ENCODE data around the gene REV3L. TPM values are rescaled to one million over a fixed set of nuclear protein-coding genes. Genes with fewer than 3 reads are reported as not detected.
"Not testable (repeated sequence)": the region's sequence is repeated elsewhere in the genome, so short reads cannot be mapped to it uniquely, and the experiment has no call there.

REV3L gene
- total RNA-seq: 17.7 TPM

GRCh38 chr6:111482959-111483735 lies at the start of gene REV3L:
Gene REV3L (minus strand): TSS chr6:111483218. CDS start chr6:111482888, 330 bp downstream.
- peak; percentile 80 for ATAC-seq

GRCh38 chr6:111531185-111531584 lies 48.2 kb upstream of the REV3L start:
- ATAC-seq: no peak

GRCh38 chr6:111530667-111531066 lies 47.6 kb upstream of the REV3L start:
- ATAC-seq: no peak

DNA sequence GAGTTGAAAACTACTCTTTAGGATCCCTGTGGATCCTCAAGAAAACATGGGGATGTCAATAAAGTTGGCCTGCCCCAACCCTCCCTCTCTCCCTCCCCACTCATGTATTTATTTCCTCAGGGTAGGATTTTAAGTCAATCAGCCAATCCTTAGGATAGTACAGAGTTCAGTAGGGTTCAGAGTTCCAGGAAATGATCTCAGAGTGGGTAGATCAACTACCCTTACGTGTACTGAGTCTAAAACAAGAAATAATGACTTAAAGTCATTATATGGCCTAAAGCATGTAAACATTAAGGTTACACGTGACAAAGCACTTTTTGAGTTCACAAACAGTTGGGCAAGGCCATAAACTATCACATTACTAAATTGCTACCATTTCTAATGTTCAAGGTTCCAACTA lies 47.2 kb upstream of the REV3L start:
- no peak for ATAC-seq

- no peak for ATAC-seq
These were observed 44.3 kb upstream of the REV3L start for GRCh38 chr6:111527367-111527766.

- no peak for ATAC-seq
These were observed 41.7 kb upstream of the REV3L start for GRCh38 chr6:111524735-111525134.

DNA sequence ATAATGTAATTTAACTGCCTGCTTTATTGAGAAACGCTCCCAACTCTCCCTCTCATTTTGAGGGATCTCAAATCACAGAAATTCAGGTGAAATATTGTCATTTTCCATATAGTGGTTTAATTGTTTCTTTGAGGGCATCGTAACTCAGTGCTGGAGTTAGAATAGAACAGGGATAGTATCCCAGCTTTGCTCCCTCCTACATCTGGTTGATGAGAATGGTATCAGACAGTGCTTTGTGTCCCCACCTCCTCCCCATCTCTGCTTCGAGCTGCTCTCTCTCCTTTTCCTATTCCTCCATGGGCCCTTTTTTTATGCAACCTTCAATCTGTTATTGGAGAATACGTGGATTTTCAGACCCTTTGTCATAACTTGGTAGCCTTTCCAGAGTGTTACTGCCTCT lies 41.2 kb upstream of the REV3L start:
- ATAC-seq: no peak

GRCh38 chr6:111523484-111524167 lies 40.6 kb upstream of the REV3L start:
- no peak for ATAC-seq

DNA sequence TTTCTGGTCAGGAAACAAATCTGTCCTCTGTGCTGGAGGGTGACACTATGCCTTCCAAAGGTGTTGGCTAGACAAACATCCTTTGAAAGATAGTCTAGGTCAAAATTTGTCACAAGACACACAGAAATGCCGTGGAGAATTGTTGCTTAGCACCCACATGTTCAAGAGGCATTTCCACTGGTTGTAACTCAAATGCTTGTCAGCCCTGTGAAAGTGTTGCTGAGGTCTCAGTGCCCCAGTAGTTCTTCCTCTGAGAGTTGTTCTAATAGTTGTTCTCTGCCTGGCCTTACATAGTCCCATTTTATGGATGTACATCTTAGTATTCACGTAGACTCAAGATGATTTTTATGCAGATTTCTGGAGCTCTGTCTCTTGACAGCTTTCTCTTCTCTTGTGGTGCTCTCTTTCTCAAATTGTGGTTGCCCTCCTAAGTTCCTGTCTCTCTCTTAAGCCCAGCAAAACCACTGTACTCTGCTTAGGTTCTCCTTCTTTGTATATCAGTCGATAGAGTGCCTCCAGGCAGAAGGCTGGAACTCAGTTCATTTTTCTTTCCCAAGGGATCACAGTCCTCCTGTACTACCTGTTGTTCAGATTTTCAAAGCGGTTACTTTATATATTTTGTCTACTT lies 39.5 kb upstream of the REV3L start:
- ATAC-seq: no peak

GRCh38 chr6:111521497-111522270 lies 38.7 kb upstream of the REV3L start:
- no peak for ATAC-seq

GRCh38 chr6:111520524-111520923 lies 37.5 kb upstream of the REV3L start:
- ATAC-seq: no peak

GRCh38 chr6:111517965-111518364 lies 34.9 kb upstream of the REV3L start:
- no peak for ATAC-seq

DNA sequence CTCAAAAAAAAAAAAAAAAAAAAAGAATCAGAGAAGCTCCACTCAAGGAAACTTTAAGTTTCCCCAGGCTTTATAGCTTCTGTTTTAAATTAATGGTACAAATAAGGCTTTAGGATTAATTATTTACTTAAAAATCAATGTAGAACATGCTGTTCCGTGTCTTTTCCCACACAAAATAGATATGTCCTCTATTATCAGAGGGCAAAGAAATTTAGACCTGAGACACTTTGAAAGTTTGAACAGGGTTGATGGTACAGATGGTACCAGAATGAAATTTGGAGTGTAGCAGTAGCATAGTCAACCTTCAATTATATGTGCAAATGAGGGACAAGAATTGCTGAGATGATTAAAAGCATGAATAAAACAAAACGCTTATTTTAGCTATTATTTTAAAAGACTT lies 32.2 kb upstream of the REV3L start:
- no peak for ATAC-seq

DNA sequence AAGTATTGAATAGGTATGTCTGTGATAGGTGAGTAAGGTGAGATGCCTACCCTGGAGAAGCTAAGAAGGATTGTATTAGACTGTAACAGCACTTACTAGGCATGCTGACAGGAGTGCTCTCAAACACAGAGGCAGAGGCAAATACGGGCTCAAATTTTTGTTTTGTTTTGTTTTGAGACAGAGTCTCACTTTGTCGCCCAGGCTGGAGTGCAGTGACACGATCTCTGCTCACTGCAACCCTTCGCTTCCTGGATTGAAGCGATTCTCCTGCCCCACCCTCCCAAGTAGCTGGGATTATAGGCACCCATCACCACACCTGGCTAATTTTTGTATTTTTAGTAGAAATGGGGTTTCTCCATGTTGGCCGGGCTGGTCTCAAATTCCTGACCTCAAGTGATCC lies 31.5 kb upstream of the REV3L start:
- ATAC-seq: not testable (repeated sequence)

DNA sequence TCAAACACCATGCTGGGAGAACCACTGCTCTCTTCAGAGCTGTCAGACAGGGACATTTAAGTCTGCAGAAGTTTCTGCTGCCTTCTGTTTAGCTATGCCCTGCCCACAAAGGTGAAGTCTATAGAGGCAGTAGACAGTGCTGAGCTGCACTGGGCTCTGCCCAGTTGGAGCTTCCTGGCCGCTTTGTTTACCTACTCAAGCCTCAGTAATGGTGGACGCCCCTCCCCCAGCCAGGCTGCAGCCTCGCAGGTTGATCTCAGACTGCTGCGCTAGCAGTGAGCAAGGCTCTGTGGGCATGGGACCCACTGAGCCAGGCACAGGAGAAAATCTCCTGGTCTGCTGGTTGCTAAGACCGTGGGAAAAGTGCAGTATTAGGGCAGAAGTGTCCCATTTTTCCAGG lies 24.2 kb upstream of the REV3L start:
- ATAC-seq: not testable (repeated sequence)

GRCh38 chr6:111505498-111505897 lies 22.5 kb upstream of the REV3L start:
- not testable (repeated sequence) for ATAC-seq

DNA sequence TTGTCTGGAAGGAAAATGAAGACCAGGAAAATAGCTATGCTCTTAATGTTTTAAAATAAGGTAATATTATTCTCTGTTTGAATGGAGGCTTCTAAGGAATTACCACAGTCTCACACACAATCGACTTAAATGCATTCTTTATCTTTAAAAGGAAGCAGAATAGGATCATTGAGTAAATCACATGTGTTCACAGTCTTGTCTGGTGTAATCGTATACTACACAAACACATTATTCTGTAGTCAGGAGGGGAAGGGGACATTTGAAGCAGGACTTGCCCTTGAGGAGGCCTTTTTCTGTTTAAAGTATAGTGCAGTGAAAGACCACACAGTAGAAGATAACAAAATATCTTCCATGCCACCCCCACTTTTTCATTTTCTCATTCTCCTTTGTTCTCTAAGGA lies 20.6 kb upstream of the REV3L start:
- no peak for ATAC-seq

DNA sequence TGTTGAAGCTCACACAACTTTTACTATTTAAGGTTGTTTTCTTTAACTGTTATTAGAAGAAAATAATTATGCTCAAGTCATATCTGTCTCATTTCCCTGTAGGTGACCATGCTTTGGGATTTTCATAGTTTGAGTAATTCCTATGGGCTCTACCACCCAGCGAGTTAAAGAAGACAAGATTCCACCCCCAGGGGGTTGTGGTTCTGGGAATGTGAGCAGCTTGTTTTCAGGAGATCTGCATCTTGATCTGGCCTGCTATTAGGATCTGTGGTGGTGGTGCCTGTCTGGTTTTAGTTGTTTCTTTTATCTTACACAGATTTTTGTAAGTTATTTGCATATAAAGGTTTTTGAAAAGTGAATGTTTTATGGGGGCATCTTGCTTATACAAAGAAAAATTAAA lies 20.2 kb upstream of the REV3L start:
- ATAC-seq: no peak

GRCh38 chr6:111502154-111502553 lies 19.1 kb upstream of the REV3L start:
- no peak for ATAC-seq

DNA sequence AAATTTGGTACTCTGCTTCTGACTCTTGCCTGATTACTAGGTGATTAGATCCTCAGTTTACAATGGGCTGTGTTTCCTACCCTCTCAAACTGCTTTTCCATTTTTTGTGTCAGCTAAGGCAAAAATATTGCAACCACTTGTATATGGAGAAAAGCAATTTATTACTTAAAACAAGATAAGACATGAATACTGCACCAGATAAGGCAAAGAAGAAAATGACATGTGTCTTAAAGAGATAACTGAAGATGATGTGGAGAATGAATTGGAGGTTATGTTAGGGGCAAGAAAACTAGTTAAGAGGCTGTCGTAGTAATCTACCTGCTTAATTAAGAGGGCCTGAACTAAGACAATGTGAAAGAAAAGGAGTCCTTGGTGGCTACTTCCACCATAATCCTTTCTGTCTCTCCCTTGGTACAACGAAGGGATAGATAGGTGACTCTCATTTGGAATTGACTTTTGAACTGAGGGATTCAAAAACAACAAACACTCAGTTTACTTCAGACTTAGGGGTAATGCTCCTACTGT lies 16.3 kb upstream of the REV3L start:
- ATAC-seq: no peak

DNA sequence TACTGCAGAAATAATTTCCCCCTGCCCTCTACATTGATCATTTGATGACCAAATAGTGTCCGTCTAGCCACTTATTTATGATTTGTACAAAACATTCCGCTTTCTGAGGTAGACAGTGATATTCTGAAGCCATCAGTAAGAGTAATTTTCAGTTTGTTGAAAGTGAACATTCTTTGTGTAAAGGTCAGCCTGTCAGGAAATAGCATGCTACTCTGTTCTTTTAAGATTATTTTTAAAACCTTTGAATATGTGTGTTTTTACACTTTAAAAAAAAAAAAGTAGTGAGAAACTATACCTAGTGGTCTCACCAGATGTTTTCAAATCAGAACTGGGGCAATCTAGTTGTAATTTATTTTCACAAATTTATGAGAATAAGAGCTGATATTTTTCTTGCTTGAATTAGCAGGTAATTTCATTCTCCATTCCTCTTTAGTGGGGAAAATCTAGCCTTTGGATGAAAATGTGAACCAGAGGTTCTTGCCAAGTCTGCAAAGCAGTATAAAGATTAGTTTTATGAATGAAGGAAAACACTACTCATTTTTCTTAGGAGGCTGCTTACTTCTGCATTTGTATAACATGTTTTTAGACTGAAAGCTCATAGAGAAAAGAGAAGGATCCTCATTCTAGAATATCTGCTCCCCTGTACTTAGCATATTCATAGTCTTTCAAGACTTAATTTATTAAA lies 12.1 kb upstream of the REV3L start:
- ATAC-seq: no peak

DNA sequence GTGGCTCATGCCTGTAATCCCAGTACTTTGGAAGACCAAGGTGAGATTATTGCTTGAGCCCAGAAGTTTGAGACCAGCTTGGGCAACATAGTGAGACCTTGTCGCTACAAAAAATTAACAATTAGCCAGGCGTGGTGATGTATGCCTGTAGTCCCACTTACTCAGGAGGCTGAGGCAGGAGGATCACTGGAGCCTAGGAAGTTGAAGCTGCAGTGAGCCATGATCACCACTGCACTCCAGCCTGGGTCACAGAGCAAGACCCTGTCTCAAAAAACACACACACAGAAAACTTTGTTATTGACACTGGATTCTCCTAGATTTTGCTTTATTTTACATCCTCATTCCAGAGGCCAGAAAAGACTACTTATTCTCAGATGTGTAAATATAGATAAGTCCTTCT lies 9.5 kb upstream of the REV3L start:
- no peak for ATAC-seq

All from esophagus mucosa (tissue), 1 donor.